Fibroblast of pulmonary artery (primary cell): ENCODE data around the gene NT5DC1.

Source experiments
- DNase-seq: peaks from one replicate; pipeline ENCODE4 v3.0.0-alpha.2; 2010; ENCODE audit warnings: low read depth
- H3K4me3 ChIP-seq: replicated peaks from 2 replicates; pipeline ENCODE4 v1.5.1; 2011; ENCODE audit warnings: low read depth, mild to moderate bottlenecking, control low read depth, low read length, moderate library complexity
- TF ChIP-seq, protein P1 (sequence below): IDR thresholded peaks from 2 replicates; pipeline ENCODE4 v1.5.1; 2011; ENCODE audit warnings: mild to moderate bottlenecking, control low read depth, low read length, inconsistent platforms; ENCODE audit errors: missing control alignments

Gene NT5DC1

GRCh38 chr6:116100419-116101301 is at the start of gene NT5DC1:
Gene NT5DC1 (plus strand): TSS chr6:116100853. CDS start chr6:116100931, 78 bp downstream.
- TF ChIP-seq, protein P1, sequence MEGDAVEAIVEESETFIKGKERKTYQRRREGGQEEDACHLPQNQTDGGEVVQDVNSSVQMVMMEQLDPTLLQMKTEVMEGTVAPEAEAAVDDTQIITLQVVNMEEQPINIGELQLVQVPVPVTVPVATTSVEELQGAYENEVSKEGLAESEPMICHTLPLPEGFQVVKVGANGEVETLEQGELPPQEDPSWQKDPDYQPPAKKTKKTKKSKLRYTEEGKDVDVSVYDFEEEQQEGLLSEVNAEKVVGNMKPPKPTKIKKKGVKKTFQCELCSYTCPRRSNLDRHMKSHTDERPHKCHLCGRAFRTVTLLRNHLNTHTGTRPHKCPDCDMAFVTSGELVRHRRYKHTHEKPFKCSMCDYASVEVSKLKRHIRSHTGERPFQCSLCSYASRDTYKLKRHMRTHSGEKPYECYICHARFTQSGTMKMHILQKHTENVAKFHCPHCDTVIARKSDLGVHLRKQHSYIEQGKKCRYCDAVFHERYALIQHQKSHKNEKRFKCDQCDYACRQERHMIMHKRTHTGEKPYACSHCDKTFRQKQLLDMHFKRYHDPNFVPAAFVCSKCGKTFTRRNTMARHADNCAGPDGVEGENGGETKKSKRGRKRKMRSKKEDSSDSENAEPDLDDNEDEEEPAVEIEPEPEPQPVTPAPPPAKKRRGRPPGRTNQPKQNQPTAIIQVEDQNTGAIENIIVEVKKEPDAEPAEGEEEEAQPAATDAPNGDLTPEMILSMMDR = no peak
- DNase-seq = peak; percentile 71
- peak within 1 kb of the TSS; percentile 73 for H3K4me3 ChIP-seq

DNA sequence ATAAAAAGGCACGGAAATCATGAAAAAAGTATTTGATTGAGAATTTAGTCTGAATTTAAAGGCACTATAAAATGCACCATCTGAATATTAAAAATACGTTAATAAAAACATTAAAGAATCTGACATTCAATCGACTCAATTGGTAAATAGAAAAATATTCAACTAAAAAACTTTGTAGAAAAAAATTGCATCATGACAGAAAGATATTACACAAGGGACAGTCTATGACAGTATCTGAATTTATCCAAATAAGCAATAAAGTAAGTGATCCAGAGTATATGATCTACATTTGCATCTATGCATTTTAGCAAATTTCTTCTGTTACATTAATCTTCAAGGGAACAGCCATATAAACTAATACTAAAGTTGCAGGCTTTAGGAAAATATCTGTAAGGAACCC is 49.4 kb upstream of the NT5DC1 start:
- DNase-seq = no peak
- no peak overlapping the region for H3K4me3 ChIP-seq
- TF ChIP-seq, protein P1 = no peak

DNA sequence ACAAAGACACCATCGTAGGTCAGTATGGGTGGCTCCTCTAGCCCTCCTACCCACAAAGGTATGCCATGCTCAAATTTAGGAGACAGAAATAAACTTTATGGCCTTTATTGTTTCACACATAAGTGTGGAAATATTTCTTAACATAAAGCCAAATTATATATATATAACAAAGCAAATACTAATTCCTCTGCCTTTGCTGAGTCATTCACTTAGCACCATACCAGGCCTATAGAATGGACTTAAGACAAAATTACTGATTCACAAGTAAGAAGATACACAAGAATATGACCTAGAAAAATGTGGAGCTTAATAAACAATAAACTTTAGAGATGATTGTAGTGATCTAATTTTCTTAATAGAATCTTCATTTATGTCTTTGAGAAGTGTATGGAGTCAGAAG is 45.1 kb upstream of the NT5DC1 start:
- DNase-seq = no peak
- H3K4me3 ChIP-seq = no peak overlapping the region
- TF ChIP-seq, protein P1 = no peak

DNA sequence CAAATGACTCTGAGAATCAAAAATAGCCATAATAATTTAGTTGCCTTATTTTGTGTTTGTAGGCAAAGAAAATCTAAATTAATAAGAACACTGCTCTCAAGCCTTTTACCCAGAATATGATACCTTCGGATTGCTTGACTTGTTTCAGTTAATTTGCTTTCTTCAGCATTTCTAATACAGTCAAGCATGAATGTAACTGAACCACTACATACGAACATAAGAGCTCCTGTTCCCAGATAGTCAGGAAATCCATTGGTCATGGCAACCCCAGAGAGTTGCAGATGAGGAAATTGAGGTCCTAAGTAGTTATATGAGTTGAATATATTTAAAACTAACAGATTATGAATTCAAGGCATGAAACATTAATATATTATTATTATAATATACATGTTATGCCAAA is 42.9 kb upstream of the NT5DC1 start:
- DNase-seq = no peak
- H3K4me3 ChIP-seq = no peak overlapping the region
- TF ChIP-seq, protein P1 = no peak

DNA sequence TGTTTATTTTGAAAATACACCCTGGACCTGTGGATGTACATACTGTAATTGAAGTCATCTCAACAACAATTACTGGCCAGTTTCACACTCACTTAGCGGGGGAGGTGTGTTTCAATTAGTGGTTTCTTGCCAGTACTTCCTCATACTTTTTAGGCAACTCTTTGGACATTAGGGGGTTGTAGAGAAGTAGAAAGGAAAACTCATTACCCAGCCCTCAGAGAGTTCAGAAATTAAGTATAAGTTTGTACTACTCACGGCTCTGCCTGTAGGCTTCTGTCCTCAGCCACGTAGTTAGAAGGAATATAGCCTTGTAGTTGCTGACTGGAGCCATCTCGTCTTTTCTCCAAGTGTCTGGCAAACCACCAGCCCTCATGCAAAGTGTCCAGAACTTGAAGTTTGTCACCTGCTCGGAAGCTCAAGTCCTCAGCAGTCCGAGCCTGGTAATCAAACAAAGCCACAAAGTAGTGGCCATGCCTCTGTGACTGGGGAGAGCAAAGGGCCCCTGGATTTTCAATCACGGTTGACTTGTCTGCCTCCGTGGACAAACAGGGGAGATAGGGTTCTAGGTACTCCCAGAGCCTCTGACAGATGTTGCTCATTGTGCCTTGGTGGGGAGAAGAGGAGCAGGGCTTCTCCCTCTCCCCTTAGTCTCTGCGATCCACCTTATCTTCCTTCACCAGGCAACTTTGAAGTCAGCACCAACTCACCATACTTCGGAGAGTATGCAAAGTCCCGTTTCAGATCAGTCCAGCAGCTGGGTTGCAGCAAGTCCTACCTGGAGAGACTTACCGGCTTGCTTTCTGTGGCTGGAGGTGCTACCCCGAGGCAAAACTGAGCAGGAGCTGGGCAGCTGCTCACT is 40.7 kb upstream of the NT5DC1 start:
- peak overlapping the region; percentile 28 for H3K4me3 ChIP-seq
- TF ChIP-seq, protein P1 = no peak
- no peak for DNase-seq

- peak within 1 kb of the TSS; percentile 28 for H3K4me3 ChIP-seq
- TF ChIP-seq, protein P1 = peak; percentile 34
- DNase-seq = peak; percentile 41
These were observed 39.9 kb upstream of the NT5DC1 start, which contains the start of gene FRK for GRCh38 chr6:116060572-116061283. Gene FRK (minus strand): TSS chr6:116060891. CDS start chr6:116060311, 580 bp downstream.
